ENCODE results near the gene SLC1A5. TPM values are rescaled to one million over a fixed set of nuclear protein-coding genes. Genes with fewer than 3 reads are reported as not detected.
"Not testable (repeated sequence)": the region's sequence is repeated elsewhere in the genome, so short reads cannot be mapped to it uniquely, and the experiment has no call there.

The SLC1A5 gene
- polyA plus RNA-seq, 1 of the 3 experiments (the other 2 are of a cell fraction), result 80.4 TPM

DNA sequence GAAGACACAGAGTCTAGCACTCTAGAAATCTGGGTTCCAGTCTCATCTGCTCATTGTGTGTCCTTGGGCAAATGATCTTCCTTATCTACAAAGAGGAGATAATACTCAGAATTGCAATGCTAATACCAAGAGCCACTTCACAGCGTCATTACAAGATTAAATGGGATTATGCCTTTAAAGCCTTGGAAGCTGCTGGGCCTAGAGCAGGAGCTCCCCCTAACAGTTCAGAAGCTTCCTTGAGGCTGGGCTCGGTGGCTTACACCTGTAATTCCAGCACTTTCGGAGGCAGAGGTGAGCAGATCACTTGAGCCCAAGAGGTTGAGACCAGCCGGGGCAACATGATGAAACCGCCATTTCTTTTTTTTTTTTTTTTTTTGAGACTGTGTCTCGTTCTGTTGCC is 34.7 kb upstream of the SLC1A5 start:
- no peak overlapping the region for H3K4me2 ChIP-seq
- 94% methylated on average over 6 of the region's 6 CpGs for WGBS (ENCODE audit: low lambda C conversion rate)
- H3K9me3 ChIP-seq, result no peaks in the 10 kb centered on the region
- peaks cover 0 to 3% of the 10 kb centered on the region in 2 experiments; a peak in 1 of 4 replicates for H3K4me1 ChIP-seq (ENCODE audit: control insufficient read depth in 1 of 2, insufficient read depth in 2 of 2, low read depth in 1 of 2, low read length in 1 of 2)
- TF ChIP-seq FOSL2 (IDR thresholded peaks at IDR 0.05; ENCODE audit: borderline replicate concordance, low read depth) (no peak), CHD2 (IDR thresholded peaks at IDR 0.05; ENCODE audit: low read length, partially characterized antibody) (no peak), TEAD4 (IDR thresholded peaks at IDR 0.05; ENCODE audit: borderline replicate concordance, insufficient read depth) (no peak), SIN3A (IDR thresholded peaks at IDR 0.05; ENCODE audit: borderline replicate concordance, low read depth, low read length) (no peak), GABPA (IDR thresholded peaks at IDR 0.05; ENCODE audit: low read depth) (no peak), YY1 (IDR thresholded peaks at IDR 0.05; ENCODE audit: low read depth) (no peak), RAD21 (IDR thresholded peaks at IDR 0.05; ENCODE audit: low read length) (no peak), RFX5 (IDR thresholded peaks at IDR 0.05; ENCODE audit: low read length) (no peak), SMC3 (IDR thresholded peaks at IDR 0.05; ENCODE audit: low read depth, low read length) (no peak), NRF1 (IDR thresholded peaks at IDR 0.05; ENCODE audit: low read depth, low read length) (no peak), RXRA (IDR thresholded peaks at IDR 0.05; ENCODE audit: borderline replicate concordance, low read depth) (no peak)
- TF ChIP-seq, protein P1, sequence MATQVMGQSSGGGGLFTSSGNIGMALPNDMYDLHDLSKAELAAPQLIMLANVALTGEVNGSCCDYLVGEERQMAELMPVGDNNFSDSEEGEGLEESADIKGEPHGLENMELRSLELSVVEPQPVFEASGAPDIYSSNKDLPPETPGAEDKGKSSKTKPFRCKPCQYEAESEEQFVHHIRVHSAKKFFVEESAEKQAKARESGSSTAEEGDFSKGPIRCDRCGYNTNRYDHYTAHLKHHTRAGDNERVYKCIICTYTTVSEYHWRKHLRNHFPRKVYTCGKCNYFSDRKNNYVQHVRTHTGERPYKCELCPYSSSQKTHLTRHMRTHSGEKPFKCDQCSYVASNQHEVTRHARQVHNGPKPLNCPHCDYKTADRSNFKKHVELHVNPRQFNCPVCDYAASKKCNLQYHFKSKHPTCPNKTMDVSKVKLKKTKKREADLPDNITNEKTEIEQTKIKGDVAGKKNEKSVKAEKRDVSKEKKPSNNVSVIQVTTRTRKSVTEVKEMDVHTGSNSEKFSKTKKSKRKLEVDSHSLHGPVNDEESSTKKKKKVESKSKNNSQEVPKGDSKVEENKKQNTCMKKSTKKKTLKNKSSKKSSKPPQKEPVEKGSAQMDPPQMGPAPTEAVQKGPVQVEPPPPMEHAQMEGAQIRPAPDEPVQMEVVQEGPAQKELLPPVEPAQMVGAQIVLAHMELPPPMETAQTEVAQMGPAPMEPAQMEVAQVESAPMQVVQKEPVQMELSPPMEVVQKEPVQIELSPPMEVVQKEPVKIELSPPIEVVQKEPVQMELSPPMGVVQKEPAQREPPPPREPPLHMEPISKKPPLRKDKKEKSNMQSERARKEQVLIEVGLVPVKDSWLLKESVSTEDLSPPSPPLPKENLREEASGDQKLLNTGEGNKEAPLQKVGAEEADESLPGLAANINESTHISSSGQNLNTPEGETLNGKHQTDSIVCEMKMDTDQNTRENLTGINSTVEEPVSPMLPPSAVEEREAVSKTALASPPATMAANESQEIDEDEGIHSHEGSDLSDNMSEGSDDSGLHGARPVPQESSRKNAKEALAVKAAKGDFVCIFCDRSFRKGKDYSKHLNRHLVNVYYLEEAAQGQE (IDR thresholded peaks at IDR 0.05; ENCODE audit: low read depth, low read length), result no peak
- TF ChIP-seq, protein P2, sequence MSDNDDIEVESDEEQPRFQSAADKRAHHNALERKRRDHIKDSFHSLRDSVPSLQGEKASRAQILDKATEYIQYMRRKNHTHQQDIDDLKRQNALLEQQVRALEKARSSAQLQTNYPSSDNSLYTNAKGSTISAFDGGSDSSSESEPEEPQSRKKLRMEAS (IDR thresholded peaks at IDR 0.05; ENCODE audit: low read depth), result no peak
- TF ChIP-seq, protein P3, sequence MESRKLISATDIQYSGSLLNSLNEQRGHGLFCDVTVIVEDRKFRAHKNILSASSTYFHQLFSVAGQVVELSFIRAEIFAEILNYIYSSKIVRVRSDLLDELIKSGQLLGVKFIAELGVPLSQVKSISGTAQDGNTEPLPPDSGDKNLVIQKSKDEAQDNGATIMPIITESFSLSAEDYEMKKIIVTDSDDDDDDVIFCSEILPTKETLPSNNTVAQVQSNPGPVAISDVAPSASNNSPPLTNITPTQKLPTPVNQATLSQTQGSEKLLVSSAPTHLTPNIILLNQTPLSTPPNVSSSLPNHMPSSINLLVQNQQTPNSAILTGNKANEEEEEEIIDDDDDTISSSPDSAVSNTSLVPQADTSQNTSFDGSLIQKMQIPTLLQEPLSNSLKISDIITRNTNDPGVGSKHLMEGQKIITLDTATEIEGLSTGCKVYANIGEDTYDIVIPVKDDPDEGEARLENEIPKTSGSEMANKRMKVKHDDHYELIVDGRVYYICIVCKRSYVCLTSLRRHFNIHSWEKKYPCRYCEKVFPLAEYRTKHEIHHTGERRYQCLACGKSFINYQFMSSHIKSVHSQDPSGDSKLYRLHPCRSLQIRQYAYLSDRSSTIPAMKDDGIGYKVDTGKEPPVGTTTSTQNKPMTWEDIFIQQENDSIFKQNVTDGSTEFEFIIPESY (IDR thresholded peaks at IDR 0.05; ENCODE audit: borderline replicate concordance, low read depth), result no peak
- ChIA-PET CTCF (interaction anchor here (0.8 to 2.6 kb wide), 3 partner anchors 17 to 56 kb away, joined by 3 to 7 read pairs (median 3); no protein-coding TSS in a partner anchor), POLR2A (no interaction called here)
- no peak for DNase-seq
- no peak overlapping the region for H3K9ac ChIP-seq
- no peak overlapping the region for H2AFZ ChIP-seq (ENCODE audit: low read depth)
- H3K9me2 ChIP-seq, result no peaks in the 10 kb centered on the region
- H4K20me1 ChIP-seq (ENCODE audit: insufficient read depth), result no peaks in the 10 kb centered on the region
- no peaks in the 10 kb centered on the region for H3K36me3 ChIP-seq (replicated peaks in 1 of 2; ENCODE audit: control insufficient read depth in 1 of 2, insufficient read depth in 2 of 2, low read length in 1 of 2)
- H3K27ac ChIP-seq (ENCODE audit: low read depth in 2 of 2, low read length in 1 of 2), result no peak overlapping the region
- no peaks in the 10 kb centered on the region for H3K27me3 ChIP-seq (ENCODE audit: insufficient read depth)
- no peak overlapping the region for H3K4me3 ChIP-seq (ENCODE audit: low read depth in 2 of 2, low read length in 1 of 2)
- H3F3A ChIP-seq (replicated peaks; ENCODE audit: insufficient read depth), result peaks cover under 1% of the 10 kb centered on the region
- no peaks in the 10 kb centered on the region for H3K79me2 ChIP-seq (ENCODE audit: insufficient read depth)

DNA sequence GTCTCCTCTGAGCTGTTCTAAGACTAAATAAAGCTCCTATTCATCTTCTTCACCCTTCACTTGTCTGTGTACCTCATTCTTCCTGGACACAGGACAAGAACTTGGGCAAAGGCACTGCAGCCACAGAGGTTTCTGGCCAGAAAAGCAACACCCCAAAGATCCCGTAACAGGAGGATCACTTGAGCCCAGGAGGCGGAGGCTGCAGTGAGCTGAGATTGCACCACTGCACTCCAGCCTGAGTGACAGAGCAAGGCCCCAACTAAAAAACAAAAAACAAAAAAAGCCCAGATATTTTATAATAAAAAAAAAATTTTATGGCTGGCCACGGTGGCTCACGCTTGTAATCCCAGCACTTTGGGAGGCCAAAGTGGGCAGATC is 34.0 kb upstream of the SLC1A5 start:
- H3K9me2 ChIP-seq; H3K27ac ChIP-seq (ENCODE audit: low read depth in 2 of 2, low read length in 1 of 2); H3K36me3 ChIP-seq (replicated peaks in 1 of 2; ENCODE audit: control insufficient read depth in 1 of 2, insufficient read depth in 2 of 2, low read length in 1 of 2); H3F3A ChIP-seq (replicated peaks; ENCODE audit: insufficient read depth); H3K27me3 ChIP-seq (ENCODE audit: insufficient read depth); H3K79me2 ChIP-seq (ENCODE audit: insufficient read depth); H3K9ac ChIP-seq; H4K20me1 ChIP-seq (ENCODE audit: insufficient read depth); H3K4me1 ChIP-seq (ENCODE audit: control insufficient read depth in 1 of 2, insufficient read depth in 2 of 2, low read depth in 1 of 2, low read length in 1 of 2); DNase-seq; H3K4me3 ChIP-seq (ENCODE audit: low read depth in 2 of 2, low read length in 1 of 2); H3K4me2 ChIP-seq; H3K9me3 ChIP-seq; POLR2A ChIA-PET; H2AFZ ChIP-seq (ENCODE audit: low read depth): not testable (repeated sequence)
- WGBS (ENCODE audit: low lambda C conversion rate), result 96% methylated on average over 4 of the region's 4 CpGs
- CTCF ChIA-PET, result interaction anchor here (1.1 kb wide), 1 partner anchor 55 kb away, joined by 3 read pairs; no protein-coding TSS in a partner anchor

Measured in SK-N-SH (cell line).